ENCODE data around the gene MAN1A1. TPM values are rescaled to one million over a fixed set of nuclear protein-coding genes. Genes with fewer than 3 reads are reported as not detected.

The MAN1A1 gene
- total RNA-seq, 1 donor from 2014 or later, result 19.7 TPM

DNA sequence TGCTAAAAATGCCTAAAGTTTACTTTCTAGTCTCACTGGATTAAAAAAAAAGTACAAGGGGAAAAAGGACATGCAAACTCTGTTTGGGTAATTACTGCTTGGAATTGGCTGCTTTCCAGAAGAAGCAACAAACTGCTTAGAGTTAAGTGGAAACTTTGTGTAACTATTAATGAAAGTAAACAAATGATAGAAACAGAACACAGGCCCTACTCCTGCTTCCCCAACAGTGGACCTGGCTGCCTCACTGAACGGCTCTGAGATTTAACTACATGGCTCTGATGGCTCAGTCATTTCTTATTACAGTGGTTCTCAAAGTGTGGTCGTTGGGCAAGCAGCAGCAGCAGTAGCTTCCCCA, 108.5 kb downstream of the MAN1A1 start:
- TF ChIP-seq, protein P1, sequence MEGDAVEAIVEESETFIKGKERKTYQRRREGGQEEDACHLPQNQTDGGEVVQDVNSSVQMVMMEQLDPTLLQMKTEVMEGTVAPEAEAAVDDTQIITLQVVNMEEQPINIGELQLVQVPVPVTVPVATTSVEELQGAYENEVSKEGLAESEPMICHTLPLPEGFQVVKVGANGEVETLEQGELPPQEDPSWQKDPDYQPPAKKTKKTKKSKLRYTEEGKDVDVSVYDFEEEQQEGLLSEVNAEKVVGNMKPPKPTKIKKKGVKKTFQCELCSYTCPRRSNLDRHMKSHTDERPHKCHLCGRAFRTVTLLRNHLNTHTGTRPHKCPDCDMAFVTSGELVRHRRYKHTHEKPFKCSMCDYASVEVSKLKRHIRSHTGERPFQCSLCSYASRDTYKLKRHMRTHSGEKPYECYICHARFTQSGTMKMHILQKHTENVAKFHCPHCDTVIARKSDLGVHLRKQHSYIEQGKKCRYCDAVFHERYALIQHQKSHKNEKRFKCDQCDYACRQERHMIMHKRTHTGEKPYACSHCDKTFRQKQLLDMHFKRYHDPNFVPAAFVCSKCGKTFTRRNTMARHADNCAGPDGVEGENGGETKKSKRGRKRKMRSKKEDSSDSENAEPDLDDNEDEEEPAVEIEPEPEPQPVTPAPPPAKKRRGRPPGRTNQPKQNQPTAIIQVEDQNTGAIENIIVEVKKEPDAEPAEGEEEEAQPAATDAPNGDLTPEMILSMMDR (IDR thresholded peaks at IDR 0.05; ENCODE audit: borderline replicate concordance), result no peak
- intact Hi-C loops (cut with micrococcal nuclease), result no loop called here
- H3K36me3 ChIP-seq, result peaks cover 3% of the 10 kb centered on the region
- peaks cover 15% of the 10 kb centered on the region for H3K4me1 ChIP-seq
- no peak overlapping the region for H3K4me3 ChIP-seq
- no peak for DNase-seq
- H3K9me3 ChIP-seq (replicated peaks), result peaks cover 3% of the 10 kb centered on the region
- peak overlapping the region; percentile 51 for H3K27ac ChIP-seq (replicated peaks)
- no peaks in the 10 kb centered on the region for H3K27me3 ChIP-seq (ENCODE audit: low read depth)

DNA sequence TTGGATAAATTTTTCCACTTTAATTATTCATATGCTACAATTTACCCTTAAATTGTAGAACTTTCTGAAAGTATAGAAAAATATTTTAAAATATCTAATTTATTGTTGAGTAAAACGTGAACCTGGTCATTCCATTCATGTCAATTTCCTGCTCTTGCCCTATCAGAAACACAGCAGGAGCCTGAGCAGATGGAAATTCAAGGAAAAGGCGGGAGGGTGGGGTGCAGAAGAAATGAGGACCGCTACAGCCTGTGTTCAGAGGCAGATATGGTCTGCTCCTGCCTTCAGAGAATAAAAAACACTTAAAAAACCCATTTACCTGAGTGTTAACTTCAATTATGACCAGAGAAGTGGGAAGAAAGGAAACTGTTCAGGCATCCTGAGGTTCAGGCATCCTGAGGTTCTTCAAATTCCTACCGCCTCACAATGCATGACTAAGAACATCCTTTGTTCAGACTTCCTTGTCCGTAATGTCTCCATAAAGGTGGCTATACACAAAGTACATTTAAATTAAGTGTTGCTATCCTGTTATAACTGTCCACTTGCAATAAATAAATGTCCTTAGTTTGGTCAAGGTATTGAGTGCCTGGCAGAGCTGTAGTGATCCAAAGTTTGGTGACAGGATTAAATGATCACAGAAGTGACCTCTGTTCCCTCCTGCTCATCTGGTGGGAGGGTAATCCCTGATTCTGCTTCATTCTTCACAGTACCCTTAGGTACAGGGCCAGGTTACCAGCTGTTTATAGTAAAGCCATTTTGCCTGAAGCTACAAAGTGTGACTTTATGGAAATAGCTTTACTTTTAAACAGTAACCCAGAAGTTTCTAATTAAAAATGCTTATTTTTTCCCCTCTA, 109.1 kb downstream of the MAN1A1 start:
- peaks cover 9% of the 10 kb centered on the region for H3K36me3 ChIP-seq
- peaks cover 15% of the 10 kb centered on the region for H3K4me1 ChIP-seq
- peaks cover 9% of the 10 kb centered on the region for H3K9me3 ChIP-seq (replicated peaks)
- DNase-seq, result no peak
- intact Hi-C loops (cut with micrococcal nuclease), result no loop called here
- peak overlapping the region; percentile 51 for H3K27ac ChIP-seq (replicated peaks)
- no peaks in the 10 kb centered on the region for H3K27me3 ChIP-seq (ENCODE audit: low read depth)
- H3K4me3 ChIP-seq, result no peak overlapping the region
- TF ChIP-seq, protein P1 (IDR thresholded peaks at IDR 0.05; ENCODE audit: borderline replicate concordance), result no peak

- TF ChIP-seq, protein P1 (IDR thresholded peaks at IDR 0.05; ENCODE audit: borderline replicate concordance), result no peak
- no peak overlapping the region for H3K27ac ChIP-seq (replicated peaks)
- H3K36me3 ChIP-seq, result peaks cover 13% of the 10 kb centered on the region
- intact Hi-C loops (cut with micrococcal nuclease), result no loop called here
- peaks cover 15% of the 10 kb centered on the region for H3K4me1 ChIP-seq
- H3K4me3 ChIP-seq, result no peak overlapping the region
- H3K9me3 ChIP-seq (replicated peaks), result peaks cover 10% of the 10 kb centered on the region
- H3K27me3 ChIP-seq (ENCODE audit: low read depth), result no peaks in the 10 kb centered on the region
- DNase-seq, result no peak
Observed at GRCh38 chr6:119237177-119237715, 112.3 kb downstream of the MAN1A1 start.

DNA sequence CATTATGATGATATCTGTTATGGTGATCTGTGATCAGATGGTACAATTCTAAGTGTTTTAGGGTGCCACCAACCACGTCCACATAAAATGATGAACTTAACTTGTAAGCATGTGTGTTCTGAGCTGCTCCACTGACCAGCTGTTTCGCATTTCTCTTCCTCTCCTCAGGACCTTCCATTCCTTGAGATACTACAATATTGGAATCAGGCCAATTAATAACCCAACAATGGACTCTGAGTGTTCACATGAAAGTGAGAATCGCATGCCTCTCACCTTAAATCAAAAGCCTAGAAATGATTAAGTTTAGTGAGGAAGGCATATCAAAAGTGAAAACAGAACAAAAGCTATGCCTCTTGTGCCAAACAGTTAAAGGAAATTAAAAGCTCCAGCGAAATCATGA, 114.6 kb downstream of the MAN1A1 start:
- H3K27me3 ChIP-seq (ENCODE audit: low read depth), result no peaks in the 10 kb centered on the region
- H3K36me3 ChIP-seq, result peaks cover 13% of the 10 kb centered on the region
- TF ChIP-seq, protein P1 (IDR thresholded peaks at IDR 0.05; ENCODE audit: borderline replicate concordance), result no peak
- H3K27ac ChIP-seq (replicated peaks), result no peak overlapping the region
- DNase-seq, result no peak
- no peaks in the 10 kb centered on the region for H3K4me1 ChIP-seq
- H3K9me3 ChIP-seq (replicated peaks), result peaks cover 10% of the 10 kb centered on the region
- intact Hi-C loops (cut with micrococcal nuclease), result no loop called here
- no peak overlapping the region for H3K4me3 ChIP-seq

GRCh38 chr6:119234457-119234856, 115.1 kb downstream of the MAN1A1 start:
- H3K27me3 ChIP-seq (ENCODE audit: low read depth), result no peaks in the 10 kb centered on the region
- no peaks in the 10 kb centered on the region for H3K4me1 ChIP-seq
- TF ChIP-seq, protein P1 (IDR thresholded peaks at IDR 0.05; ENCODE audit: borderline replicate concordance), result no peak
- DNase-seq, result no peak
- H3K36me3 ChIP-seq, result peaks cover 13% of the 10 kb centered on the region
- peaks cover 10% of the 10 kb centered on the region for H3K9me3 ChIP-seq (replicated peaks)
- H3K27ac ChIP-seq (replicated peaks), result no peak overlapping the region
- intact Hi-C loops (cut with micrococcal nuclease), result no loop called here
- no peak overlapping the region for H3K4me3 ChIP-seq

Measured in left ventricle myocardium inferior (tissue), 1 donor.